GM18861 (cell line): Measurements from ENCODE around the gene SOX10.
"Not testable (repeated sequence)": the region's sequence is repeated elsewhere in the genome, so short reads cannot be mapped to it uniquely, and the experiment has no call there.

Experiments used
- ATAC-seq: cut with Tn5 transposase; IDR thresholded peaks from one replicate; pipeline ENCODE4 v1.9.1; 2021; ENCODE audit not compliant: unreplicated experiment

Gene SOX10

DNA sequence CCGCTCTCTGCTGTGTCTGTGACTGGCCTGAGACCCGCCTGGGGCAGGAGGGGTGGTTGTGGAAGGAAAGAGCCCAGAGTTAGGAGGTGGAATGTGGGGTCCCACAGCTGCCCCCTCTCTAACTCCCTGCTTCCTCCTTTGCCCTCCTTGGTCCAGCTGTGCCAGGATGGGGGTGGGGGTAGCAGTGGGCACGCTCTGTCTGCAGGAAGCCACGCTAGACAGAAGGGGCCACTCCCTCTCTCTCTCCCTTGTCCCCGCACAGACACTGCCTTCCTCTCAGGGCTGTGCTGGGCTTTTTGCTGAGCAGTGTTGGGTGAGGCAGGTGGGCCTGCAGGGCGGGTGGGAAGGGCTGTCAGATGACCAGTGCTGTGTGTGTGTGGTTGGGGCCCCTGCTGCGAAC is 2.0 kb upstream of the SOX10 start:
- no peak for ATAC-seq

GRCh38 chr22:37985751-37986281 is 1.5 kb upstream of the SOX10 start:
- no peak for ATAC-seq

DNA sequence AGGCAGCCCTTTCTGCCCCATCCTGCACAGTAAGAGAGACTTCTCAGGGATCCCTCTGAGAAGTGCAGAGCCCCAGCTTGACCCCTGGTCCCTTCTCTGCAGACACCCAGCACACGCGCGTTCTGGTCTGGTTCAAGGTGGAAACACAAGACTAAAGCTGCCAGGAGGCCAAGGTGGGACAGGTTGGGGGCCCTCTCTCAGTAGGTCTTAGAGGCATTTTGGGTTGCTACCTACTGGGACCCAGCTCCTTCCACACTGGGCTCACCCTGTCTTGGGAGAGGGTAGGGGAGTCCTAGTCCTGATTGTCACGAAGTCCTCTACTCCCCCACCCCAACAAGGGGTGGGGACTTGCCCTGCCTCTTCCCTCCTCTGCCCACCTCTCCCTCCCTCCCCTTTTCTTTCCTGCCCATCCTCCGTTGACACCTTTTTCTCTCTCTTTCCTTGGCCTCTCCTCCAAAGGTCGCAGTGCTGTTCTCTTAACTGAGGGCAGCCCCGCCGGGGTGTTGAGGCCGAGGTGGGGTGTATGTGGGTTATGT is 763 bp upstream of the SOX10 start:
- no peak for ATAC-seq

DNA sequence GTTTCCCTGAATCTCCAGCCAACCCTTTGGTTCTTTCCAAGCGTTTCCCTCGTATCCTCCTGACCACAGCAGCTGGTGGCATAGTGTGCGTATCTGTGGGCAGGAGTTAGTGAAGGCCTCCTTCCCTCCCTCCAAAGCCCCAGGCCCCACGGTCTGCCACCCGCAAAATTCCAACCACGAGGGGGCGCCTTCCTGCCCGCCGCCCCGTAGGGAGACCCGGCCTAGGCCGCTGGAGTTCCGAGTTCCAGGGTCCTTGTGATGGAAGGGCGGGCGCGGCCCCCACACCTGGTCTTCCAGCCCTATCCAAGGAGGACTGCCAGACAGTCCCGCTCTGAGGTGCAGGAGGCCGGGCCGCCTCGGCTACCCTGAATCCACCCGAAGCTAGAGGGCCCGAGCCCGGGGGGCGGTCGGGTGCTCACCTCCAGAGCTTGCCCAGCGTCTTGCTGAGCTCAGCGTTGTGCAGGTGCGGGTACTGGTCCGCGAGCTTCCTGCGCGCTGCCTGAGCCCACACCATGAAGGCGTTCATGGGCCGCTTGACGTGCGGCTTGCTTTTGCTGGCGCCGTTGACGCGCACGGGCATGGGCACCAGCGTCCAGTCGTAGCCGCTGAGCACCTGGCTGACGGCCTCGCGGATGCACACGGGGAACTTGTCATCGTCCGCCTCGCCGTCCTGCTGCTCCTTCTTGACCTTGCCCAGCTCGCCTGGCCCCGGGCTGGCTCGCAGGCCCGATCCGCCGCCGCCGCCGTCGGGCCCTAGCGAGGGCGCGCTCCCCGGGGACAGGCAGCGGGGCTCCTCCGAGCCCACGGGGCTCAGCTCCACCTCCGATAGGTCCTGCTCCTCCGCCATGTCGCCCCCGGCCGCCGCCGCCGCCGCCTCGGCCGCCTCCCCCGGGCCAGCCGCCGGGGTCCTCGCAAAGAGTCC is 1.2 kb downstream of the SOX10 start:
- ATAC-seq: no peak

DNA sequence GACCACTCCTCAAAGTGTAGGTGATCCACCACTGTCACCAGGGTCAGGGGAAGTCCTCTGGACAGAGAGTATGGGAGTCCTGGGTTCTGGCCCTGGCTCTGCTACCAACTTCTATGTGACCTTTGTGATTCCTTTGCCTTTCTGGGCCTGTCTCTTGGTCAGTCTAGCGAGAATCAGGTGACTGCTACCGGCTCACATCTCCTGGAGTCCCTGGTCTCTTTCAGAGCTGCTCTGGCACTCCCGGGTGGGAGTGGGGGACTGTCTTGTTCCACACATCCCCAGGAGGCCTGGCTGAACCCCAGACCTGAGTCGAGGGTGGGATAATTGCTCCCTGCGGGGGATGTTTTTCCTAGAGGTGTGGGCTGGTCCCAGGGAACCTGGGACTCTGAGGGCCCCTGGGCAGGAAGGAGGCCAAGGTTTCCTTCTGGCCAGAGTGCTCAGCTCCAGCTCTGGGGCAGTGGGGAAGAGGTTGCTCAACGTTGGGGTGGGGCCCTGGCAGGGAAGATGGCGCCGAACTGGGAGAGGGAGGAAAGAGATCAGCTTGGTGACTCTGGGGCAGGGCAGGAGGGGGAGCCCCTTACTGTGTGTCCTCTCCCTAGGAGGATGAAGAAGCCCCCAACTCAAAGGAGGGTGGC is 2.1 kb downstream of the SOX10 start:
- no peak for ATAC-seq

DNA sequence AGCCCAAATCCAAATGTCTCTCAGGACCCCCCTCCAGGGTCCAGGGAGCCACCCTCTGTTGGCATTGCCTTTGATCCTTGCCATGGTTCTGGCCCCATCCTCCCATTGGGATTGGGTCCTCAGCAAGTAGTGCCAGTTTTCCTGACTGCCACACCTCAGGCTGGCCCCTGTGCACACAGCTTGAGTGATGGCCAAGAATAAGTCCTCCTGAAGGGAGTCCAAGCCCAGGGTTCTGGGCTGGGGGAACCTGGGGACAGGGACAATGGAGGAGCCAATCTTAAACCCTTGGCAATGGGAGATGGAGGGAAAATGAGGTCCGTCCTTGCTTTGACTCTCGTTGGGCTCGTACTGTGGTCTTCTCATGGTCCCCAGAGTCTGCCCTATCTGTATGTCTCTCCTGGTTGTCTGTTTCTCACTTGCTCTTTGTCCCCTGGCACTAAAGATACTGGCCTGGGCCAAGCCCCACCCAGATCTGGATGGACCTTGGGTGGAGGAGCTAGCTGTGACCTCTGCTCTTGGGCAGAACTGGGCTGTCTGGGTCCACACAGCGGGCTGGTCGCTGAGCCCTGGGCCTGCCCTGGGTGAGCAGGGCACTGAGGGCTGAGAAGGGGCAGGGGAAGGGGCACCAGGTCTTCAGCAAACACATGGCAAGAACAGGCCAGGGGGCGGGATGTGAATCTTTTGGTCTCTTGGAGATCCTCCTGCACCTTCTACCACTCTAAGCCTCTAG is 2.9 kb downstream of the SOX10 start:
- ATAC-seq: no peak

DNA sequence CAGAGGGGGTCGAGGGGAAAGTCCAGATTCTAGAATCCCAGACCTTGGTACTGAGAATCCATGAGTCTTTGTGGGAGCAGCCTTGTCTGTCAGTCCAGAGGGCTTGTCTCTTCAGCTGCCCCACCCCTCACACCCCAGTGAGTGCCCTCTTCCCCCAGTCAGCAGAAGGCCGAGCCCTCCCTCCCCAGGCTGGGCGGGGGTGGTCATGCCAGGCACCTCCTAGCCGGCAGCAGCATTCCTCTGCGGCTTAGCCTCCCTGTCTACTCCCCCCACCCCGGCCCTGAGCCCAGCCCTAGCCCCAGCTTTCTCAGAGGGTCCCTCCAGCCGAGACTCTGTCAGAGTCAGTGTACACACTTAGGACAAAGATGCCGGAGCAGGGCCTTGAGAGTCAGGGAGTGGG is 4.6 kb downstream of the SOX10 start:
- no peak for ATAC-seq

GRCh38 chr22:37976547-37976946 is 7.8 kb downstream of the SOX10 start:
- no peak for ATAC-seq

GRCh38 chr22:37976022-37976421 is 8.3 kb downstream of the SOX10 start:
- ATAC-seq: not testable (repeated sequence)

GRCh38 chr22:37975153-37975552 is 9.2 kb downstream of the SOX10 start:
- ATAC-seq: no peak

GRCh38 chr22:37973271-37974170 is 10.8 kb downstream of the SOX10 start:
- no peak for ATAC-seq

DNA sequence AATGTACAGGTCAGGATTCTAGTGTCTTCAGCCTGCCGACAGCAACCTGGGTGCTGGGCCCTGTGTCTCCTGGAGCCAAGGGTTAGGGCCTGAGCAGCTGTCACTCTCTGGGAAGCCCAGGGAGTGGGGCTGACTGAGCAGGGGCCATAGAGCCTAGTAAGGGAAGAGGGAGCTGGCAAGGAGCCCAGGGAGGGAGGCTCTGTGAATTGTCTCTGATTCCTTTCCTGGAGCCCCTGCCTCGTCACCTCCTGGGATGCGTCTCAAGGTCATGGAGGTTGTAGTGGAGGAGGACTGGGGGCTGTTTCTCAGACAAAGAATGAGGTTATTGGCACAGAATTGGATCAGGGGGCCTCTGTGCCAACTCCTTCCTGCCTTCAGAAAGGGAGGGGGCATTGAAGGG is 11.8 kb downstream of the SOX10 start:
- no peak for ATAC-seq

DNA sequence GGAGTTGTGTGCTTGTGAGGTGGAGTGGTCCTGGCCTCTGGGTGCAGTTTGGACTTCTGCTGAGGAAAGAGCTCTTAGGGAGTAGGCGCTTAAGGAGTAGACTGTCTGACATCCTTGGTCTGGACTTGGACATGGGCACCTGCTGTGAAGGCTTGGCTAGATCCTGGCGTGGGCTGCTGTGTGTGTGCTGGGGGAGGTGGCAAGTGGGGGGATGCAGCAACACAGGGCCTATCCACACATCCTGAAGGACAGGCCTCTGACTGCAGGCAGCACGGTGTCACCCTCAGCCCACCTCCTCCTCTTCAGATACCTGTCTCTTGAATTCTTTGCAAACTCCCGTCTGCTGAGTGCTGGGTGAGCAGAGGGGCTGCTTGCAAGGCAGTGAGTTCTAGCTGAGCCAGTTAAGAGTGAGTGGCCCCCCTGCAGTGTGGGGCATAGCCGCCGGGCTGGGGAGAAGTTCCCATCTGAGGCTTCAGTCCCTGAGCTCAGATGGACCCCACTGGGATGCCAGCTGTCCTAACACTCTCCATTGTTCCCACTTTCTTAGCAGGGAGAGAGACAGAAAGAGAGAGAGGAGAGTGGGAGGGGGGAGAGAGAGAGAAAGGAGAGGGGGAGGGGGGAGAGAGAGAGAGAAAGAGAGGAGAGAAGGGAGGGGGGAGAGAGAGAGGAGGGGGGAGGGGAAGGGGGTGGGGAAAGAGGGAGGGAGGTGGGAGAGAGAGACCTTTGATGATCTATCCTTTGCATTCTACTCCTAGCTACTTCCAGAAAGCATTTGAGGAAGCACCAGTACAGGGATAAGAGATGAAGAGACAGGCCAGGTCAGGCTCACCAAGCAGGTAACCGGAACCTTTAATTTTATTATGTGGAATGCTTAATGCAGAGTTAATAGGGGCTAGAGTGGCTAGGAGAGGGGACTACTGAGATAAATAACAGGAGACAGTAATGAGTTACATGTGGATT is 12.6 kb downstream of the SOX10 start:
- ATAC-seq: no peak

GRCh38 chr22:37970864-37971263 is 13.5 kb downstream of the SOX10 start:
- ATAC-seq: no peak

- ATAC-seq: no peak
Measured at GRCh38 chr22:37968452-37969251, 15.7 kb downstream of the SOX10 start.

DNA sequence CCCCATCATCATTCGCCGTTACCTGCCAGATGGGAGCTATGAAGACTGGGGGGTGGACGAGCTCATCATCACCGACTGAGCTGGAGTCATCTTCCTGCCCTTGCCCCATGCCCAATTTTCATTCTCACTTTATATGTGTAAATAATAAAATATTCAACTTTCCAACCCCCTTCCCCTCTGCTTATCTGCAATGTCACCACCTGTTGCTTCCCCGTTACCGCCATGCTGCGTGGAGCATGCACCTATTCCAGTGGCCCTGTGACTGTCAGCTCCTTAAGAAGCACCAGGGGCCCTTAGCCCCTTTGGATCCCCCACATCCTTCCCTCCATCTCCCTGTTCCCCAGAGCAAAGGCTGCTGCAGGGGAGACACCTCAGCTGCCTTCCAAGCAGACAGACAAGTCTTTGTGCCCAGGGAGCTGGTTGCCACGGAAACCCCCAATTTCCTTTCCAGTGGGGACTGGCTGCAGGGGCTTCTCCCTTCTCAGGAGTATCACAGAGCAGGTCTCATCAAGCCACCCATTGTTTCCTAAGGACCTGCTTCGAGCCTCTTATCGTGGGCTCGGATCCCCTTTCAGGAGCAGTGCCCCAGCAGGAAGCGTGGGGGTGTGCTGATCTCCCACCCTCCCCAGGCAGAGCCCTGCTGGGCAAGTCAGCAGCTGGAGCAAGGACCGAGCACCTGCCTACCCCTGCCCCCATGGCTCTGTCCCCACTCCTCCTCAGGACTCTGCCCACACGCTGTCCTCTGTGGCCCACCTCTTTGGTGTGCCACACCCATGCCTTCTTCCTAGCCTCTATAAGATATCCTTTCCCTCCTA is 16.5 kb downstream of the SOX10 start:
- ATAC-seq: no peak

GRCh38 chr22:37967147-37967546 is 17.2 kb downstream of the SOX10 start:
- ATAC-seq: no peak
